Peyer's patch (tissue), 4 donors: ENCODE data around the gene RET. TPM values are rescaled to one million over a fixed set of nuclear protein-coding genes. Genes with fewer than 3 reads are reported as not detected.

ENCODE experiments used
- DNase-seq, 3 donors: peaks; one replicate each; pipeline ENCODE4 v3.0.0-alpha.2; 2017 to 2019
- H3K27ac ChIP-seq, 4 donors: fragments of 200-600 bp; sonication (generic); one replicate each; pipeline ENCODE4 v1.5.1; 2016 to 2019
- H3K27me3 ChIP-seq, 2 donors: fragments of 200-600 bp; sonication (generic); one replicate each; pipeline ENCODE4 v1.5.1; 2019
- H3K36me3 ChIP-seq, 3 donors: fragments of 200-600 bp; sonication (generic); one replicate each; pipeline ENCODE4 v1.5.1; 2016 to 2019
- H3K4me1 ChIP-seq, 4 donors: fragments of 200-600 bp; sonication (generic); one replicate each; pipeline ENCODE4 v1.5.1; 2016 to 2019
- H3K4me3 ChIP-seq, 4 donors: fragments of 200-600 bp; sonication (generic); 1 replicate in 3 of 4; 2 replicates in 1 of 4; pipeline ENCODE4 v1.5.1; 2016 to 2019; ENCODE audit warnings: mild to moderate bottlenecking in 1 of 4
- H3K9me3 ChIP-seq, 4 donors: fragments of 200-600 bp; sonication (generic); one replicate each; pipeline ENCODE4 v1.5.1; 2016 to 2019; ENCODE audit warnings: mild to moderate bottlenecking in 1 of 4
- CTCF ChIP-seq, 6 experiments: fragments of 450-650 bp in 4 of 6; fragments of 200-600 bp in 2 of 6; sonication (generic) in 1 of 6; IDR thresholded peaks; one replicate each; pipeline ENCODE4 v1.5.1; 2017 to 2019; ENCODE audit warnings: antibody characterized with exemption in 6 of 6, mild to moderate bottlenecking in 3 of 6, moderate library complexity in 1 of 6
- POLR2A ChIP-seq, 2 donors: fragments of 450-650 bp; IDR thresholded peaks; one replicate each; pipeline ENCODE4 v1.5.1; 2017; ENCODE audit warnings: antibody characterized with exemption in 2 of 2, mild to moderate bottlenecking in 2 of 2, moderate library complexity in 2 of 2
- total RNA-seq, 4 donors: library from RNA; depleted of rRNA; stranded (reverse); fragments of >200 nt; gene quantifications; one replicate each; pipeline ENCODE4 v1.1.0, GENCODE V29; 2016

The RET gene
- total RNA-seq, 4 donors from 2014 or later, result 1.2 to 5.8 (median 1.7) TPM

- Histone ChIP-seq H3K4me3 (no peak overlapping the region), H3K4me1 (no peaks in the 10 kb centered on the region), H3K36me3 (no peaks in the 10 kb centered on the region), H3K27me3 (no peaks in the 10 kb centered on the region), H3K27ac (no peak overlapping the region), H3K9me3 (no peaks in the 10 kb centered on the region)
- TF ChIP-seq POLR2A (IDR thresholded peaks at IDR 0.05) (no peak), CTCF (IDR thresholded peaks at IDR 0.05) (no peak)
- no peak for DNase-seq
These were observed 10.4 kb upstream of the RET start for GRCh38 chr10:43066481-43066880.

GRCh38 chr10:43067391-43068135, 9.3 kb upstream of the RET start:
- Histone ChIP-seq H3K4me3 (no peak overlapping the region), H3K4me1 (no peaks in the 10 kb centered on the region), H3K27me3 (no peaks in the 10 kb centered on the region), H3K27ac (no peak overlapping the region), H3K9me3 (no peaks in the 10 kb centered on the region), H3K36me3 (no peaks in the 10 kb centered on the region)
- TF ChIP-seq POLR2A (IDR thresholded peaks at IDR 0.05), result no peak
- TF ChIP-seq CTCF (IDR thresholded peaks at IDR 0.05), result no peak
- no peak for DNase-seq

GRCh38 chr10:43068136-43068395, 8.8 kb upstream of the RET start:
- Histone ChIP-seq H3K36me3 (no peaks in the 10 kb centered on the region), H3K9me3 (no peaks in the 10 kb centered on the region), H3K27ac (no peak overlapping the region), H3K27me3 (no peaks in the 10 kb centered on the region), H3K4me3 (no peak overlapping the region), H3K4me1 (no peaks in the 10 kb centered on the region)
- no peak for DNase-seq
- TF ChIP-seq CTCF (IDR thresholded peaks at IDR 0.05) (no peak), POLR2A (IDR thresholded peaks at IDR 0.05) (no peak)

GRCh38 chr10:43068471-43069210, 8.2 kb upstream of the RET start:
- H3K36me3 ChIP-seq, result no peaks in the 10 kb centered on the region
- H3K4me1 ChIP-seq, result no peaks in the 10 kb centered on the region
- H3K27ac ChIP-seq, result no peak overlapping the region
- no peak for TF ChIP-seq CTCF (IDR thresholded peaks at IDR 0.05)
- TF ChIP-seq POLR2A (IDR thresholded peaks at IDR 0.05), result no peak
- no peak overlapping the region for H3K4me3 ChIP-seq
- no peaks in the 10 kb centered on the region for H3K27me3 ChIP-seq
- no peak for DNase-seq
- H3K9me3 ChIP-seq, result no peaks in the 10 kb centered on the region

- no peak for DNase-seq
- no peak for TF ChIP-seq POLR2A (IDR thresholded peaks at IDR 0.05)
- no peak for TF ChIP-seq CTCF (IDR thresholded peaks at IDR 0.05)
- Histone ChIP-seq H3K27me3 (no peaks in the 10 kb centered on the region), H3K9me3 (no peaks in the 10 kb centered on the region), H3K4me3 (no peak overlapping the region), H3K36me3 (no peaks in the 10 kb centered on the region), H3K4me1 (no peaks in the 10 kb centered on the region), H3K27ac (no peak overlapping the region)
These were observed 7.7 kb upstream of the RET start for GRCh38 chr10:43069211-43069515.
